ENCODE results near the gene MOGAT1.
"Not testable (repeated sequence)": the region's sequence is repeated elsewhere in the genome, so short reads cannot be mapped to it uniquely, and the experiment has no call there.

MOGAT1 gene

DNA sequence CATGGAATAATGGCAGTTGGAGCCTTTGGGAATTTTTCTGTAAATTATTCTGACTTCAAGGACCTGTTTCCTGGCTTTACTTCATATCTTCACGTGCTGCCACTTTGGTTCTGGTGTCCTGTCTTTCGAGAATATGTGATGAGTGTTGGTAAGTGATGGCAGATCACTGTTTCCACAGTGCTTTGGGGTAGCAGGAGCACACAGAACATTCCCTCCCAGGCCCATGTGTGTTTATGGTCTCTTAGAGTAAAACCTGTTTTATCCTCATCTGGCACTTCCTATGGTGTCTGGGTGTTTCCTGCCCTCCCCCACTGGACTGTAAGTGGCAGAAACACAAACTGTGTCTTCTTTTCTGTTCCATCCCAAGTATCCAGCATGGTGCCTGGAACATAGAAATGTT is 17.9 kb downstream of the MOGAT1 start:
- Histone ChIP-seq H2BK15ac (ENCODE audit: low read length) (no peak overlapping the region), H3K9me3 (replicated peaks in 1 of 2; ENCODE audit: control insufficient read depth in 2 of 2, insufficient read depth in 1 of 2, low read depth in 1 of 2, low read length in 2 of 2) (no peaks in the 10 kb centered on the region), H3K27ac (replicated peaks; ENCODE audit: low read length) (no peak overlapping the region), H3K23ac (ENCODE audit: low read depth, low read length, poor library complexity) (no peak overlapping the region), H4K91ac (ENCODE audit: low read depth, low read length, poor library complexity) (no peak overlapping the region), H2BK5ac (ENCODE audit: low read length) (no peak overlapping the region), H2AK5ac (ENCODE audit: low read depth, low read length) (no peak overlapping the region), H2BK120ac (ENCODE audit: low read depth, low read length) (no peak overlapping the region), H3K36me3 (replicated peaks in 1 of 2; ENCODE audit: control insufficient read depth in 2 of 2, insufficient read depth in 2 of 2, low read length in 2 of 2) (no peaks in the 10 kb centered on the region), H3K4me1 (ENCODE audit: control insufficient read depth in 2 of 2, insufficient read depth in 1 of 2, low read depth in 1 of 2, low read length in 2 of 2) (peaks cover 0 to 3% of the 10 kb centered on the region in 2 donors), H2AFZ (ENCODE audit: low read length) (no peak overlapping the region), H3K79me1 (ENCODE audit: low read depth, low read length) (no peaks in the 10 kb centered on the region), H3K18ac (ENCODE audit: low read length) (no peak overlapping the region), H3K4me2 (ENCODE audit: insufficient read depth, low read length, poor library complexity, severe bottlenecking) (no peak overlapping the region), H3K27me3 (ENCODE audit: control insufficient read depth in 3 of 3, insufficient read depth in 3 of 3, low read depth in 1 of 3, low read length in 3 of 3) (no peaks in the 10 kb centered on the region), H3K9ac (ENCODE audit: low read depth, low read length, poor library complexity) (no peak overlapping the region), H4K8ac (ENCODE audit: low read depth, low read length) (no peak overlapping the region), H3K4me3 (ENCODE audit: low read length in 2 of 2) (no peak overlapping the region), H3K4ac (ENCODE audit: low read length) (no peak overlapping the region), H3K14ac (ENCODE audit: low read length) (no peak overlapping the region), H2BK12ac (ENCODE audit: low read length) (no peak overlapping the region)
- no peak for DNase-seq (ENCODE audit: low spot score)
- no CpG with 5 or more reads among the region's 2 CpGs for WGBS, 2 donors (ENCODE audit: extremely low coverage in 2 of 2, insufficient read length in 2 of 2, insufficient replicate concordance in 1 of 2)

DNA sequence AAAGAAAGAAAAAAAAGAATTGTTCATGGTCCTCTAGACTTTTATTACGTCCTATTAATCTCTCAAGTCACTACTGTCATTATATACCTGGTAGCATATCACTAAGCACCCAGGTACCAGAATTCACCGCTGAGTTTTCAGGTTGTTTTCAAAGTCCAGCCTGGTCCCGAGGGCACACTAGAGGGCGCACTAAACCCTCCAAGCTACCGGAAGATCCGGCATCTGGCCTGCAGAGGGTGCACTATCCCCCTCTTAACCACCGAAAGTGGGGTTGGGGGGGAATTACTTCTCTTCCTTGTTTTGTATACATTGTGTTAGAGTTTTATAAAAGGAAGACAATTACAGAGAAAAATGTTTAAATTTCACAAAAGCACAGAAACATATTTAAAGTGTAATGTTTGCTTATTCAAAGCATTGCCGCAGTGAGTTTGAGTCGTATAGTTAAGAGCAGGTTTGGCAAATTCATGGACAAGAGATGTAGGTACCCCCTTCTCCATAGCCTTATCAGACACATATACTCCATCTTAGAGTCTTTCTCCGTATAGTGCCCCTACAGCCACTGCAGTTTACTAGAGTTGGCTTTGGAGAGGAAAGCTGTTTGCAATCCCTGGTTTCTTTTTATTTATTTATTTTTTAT is 19.2 kb downstream of the MOGAT1 start:
- Histone ChIP-seq H3K9me3 (replicated peaks in 1 of 2; ENCODE audit: control insufficient read depth in 2 of 2, insufficient read depth in 1 of 2, low read depth in 1 of 2, low read length in 2 of 2) (no peaks in the 10 kb centered on the region), H3K27me3 (ENCODE audit: control insufficient read depth in 3 of 3, insufficient read depth in 3 of 3, low read depth in 1 of 3, low read length in 3 of 3) (no peaks in the 10 kb centered on the region), H3K23ac (ENCODE audit: low read depth, low read length, poor library complexity) (no peak overlapping the region), H3K9ac (ENCODE audit: low read depth, low read length, poor library complexity) (no peak overlapping the region), H3K4me2 (ENCODE audit: insufficient read depth, low read length, poor library complexity, severe bottlenecking) (no peak overlapping the region), H3K4ac (ENCODE audit: low read length) (no peak overlapping the region), H3K36me3 (replicated peaks in 1 of 2; ENCODE audit: control insufficient read depth in 2 of 2, insufficient read depth in 2 of 2, low read length in 2 of 2) (no peaks in the 10 kb centered on the region), H2AFZ (ENCODE audit: low read length) (peak overlapping the region; percentile 26), H4K8ac (ENCODE audit: low read depth, low read length) (no peak overlapping the region), H3K79me1 (ENCODE audit: low read depth, low read length) (no peaks in the 10 kb centered on the region), H3K14ac (ENCODE audit: low read length) (no peak overlapping the region), H2BK12ac (ENCODE audit: low read length) (no peak overlapping the region), H3K27ac (replicated peaks; ENCODE audit: low read length) (no peak overlapping the region), H4K91ac (ENCODE audit: low read depth, low read length, poor library complexity) (no peak overlapping the region), H2BK15ac (ENCODE audit: low read length) (no peak overlapping the region), H3K18ac (ENCODE audit: low read length) (no peak overlapping the region), H2AK5ac (ENCODE audit: low read depth, low read length) (no peak overlapping the region), H3K4me1 (ENCODE audit: control insufficient read depth in 2 of 2, insufficient read depth in 1 of 2, low read depth in 1 of 2, low read length in 2 of 2) (peaks cover 0 to 3% of the 10 kb centered on the region in 2 donors), H2BK120ac (ENCODE audit: low read depth, low read length) (no peak overlapping the region), H2BK5ac (ENCODE audit: low read length) (no peak overlapping the region), H3K4me3 (ENCODE audit: low read length in 2 of 2) (no peak overlapping the region)
- WGBS, 2 donors (ENCODE audit: extremely low coverage in 2 of 2, insufficient read length in 2 of 2, insufficient replicate concordance in 1 of 2), result no CpG with 5 or more reads among the region's 10 CpGs
- peak; percentile 77 for DNase-seq (ENCODE audit: low spot score)

DNA sequence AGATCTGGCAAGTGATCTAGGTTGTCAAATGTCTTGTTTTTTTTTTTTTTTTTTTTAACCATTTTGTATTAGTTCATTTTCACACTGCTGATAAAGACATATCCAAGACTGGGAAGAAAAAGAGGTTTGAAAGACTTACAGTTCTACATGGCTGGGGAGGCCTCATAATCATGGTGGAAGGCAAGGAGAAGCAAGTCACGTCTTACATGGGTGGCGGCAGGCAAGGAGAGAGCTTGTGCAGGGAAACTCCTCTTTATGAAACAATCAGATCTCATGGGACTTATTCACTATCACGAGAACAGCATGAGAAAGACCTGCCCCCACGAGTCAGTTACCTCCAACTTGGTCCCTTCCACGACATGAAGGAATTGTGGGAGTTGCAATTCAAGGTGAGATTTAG is 22.0 kb downstream of the MOGAT1 start:
- H3K4me3 ChIP-seq (ENCODE audit: low read length in 2 of 2); H3K18ac ChIP-seq (ENCODE audit: low read length); H3K27ac ChIP-seq (replicated peaks; ENCODE audit: low read length); H3K79me1 ChIP-seq (ENCODE audit: low read depth, low read length); H2BK120ac ChIP-seq (ENCODE audit: low read depth, low read length); H2BK12ac ChIP-seq (ENCODE audit: low read length); H3K4me1 ChIP-seq (ENCODE audit: control insufficient read depth in 2 of 2, insufficient read depth in 1 of 2, low read depth in 1 of 2, low read length in 2 of 2); H3K4ac ChIP-seq (ENCODE audit: low read length); H3K9me3 ChIP-seq (replicated peaks in 1 of 2; ENCODE audit: control insufficient read depth in 2 of 2, insufficient read depth in 1 of 2, low read depth in 1 of 2, low read length in 2 of 2); H3K14ac ChIP-seq (ENCODE audit: low read length); H3K9ac ChIP-seq (ENCODE audit: low read depth, low read length, poor library complexity); DNase-seq (ENCODE audit: low spot score); H3K23ac ChIP-seq (ENCODE audit: low read depth, low read length, poor library complexity); H3K4me2 ChIP-seq (ENCODE audit: insufficient read depth, low read length, poor library complexity, severe bottlenecking); H3K27me3 ChIP-seq (ENCODE audit: control insufficient read depth in 3 of 3, insufficient read depth in 3 of 3, low read depth in 1 of 3, low read length in 3 of 3); H3K36me3 ChIP-seq (replicated peaks in 1 of 2; ENCODE audit: control insufficient read depth in 2 of 2, insufficient read depth in 2 of 2, low read length in 2 of 2); H4K91ac ChIP-seq (ENCODE audit: low read depth, low read length, poor library complexity); H2BK5ac ChIP-seq (ENCODE audit: low read length); H2BK15ac ChIP-seq (ENCODE audit: low read length); H4K8ac ChIP-seq (ENCODE audit: low read depth, low read length); H2AFZ ChIP-seq (ENCODE audit: low read length); H2AK5ac ChIP-seq (ENCODE audit: low read depth, low read length): not testable (repeated sequence)
- no CpG with 5 or more reads among the region's 5 CpGs for WGBS, 2 donors (ENCODE audit: extremely low coverage in 2 of 2, insufficient read length in 2 of 2, insufficient replicate concordance in 1 of 2)

DNA sequence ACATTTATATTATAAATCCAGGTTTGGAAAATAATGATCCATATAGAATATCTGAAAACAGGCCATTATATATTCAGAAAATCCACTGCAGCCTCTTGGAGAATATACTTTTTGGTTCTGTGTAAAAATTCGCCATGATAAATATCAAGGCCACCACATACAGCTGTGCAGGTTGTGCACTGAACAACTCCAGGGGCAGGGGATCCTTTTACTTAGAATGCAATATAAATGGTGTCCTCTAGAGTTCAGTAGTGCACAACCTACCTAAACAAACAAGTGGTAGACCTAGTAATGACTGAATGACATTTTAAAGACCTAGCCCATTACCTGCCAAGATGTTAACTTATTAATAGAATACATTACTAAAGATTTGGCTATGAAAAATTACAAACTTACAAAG is 22.4 kb downstream of the MOGAT1 start:
- Histone ChIP-seq H3K4ac (ENCODE audit: low read length) (no peak overlapping the region), H2AFZ (ENCODE audit: low read length) (no peak overlapping the region), H4K8ac (ENCODE audit: low read depth, low read length) (no peak overlapping the region), H2BK12ac (ENCODE audit: low read length) (no peak overlapping the region), H4K91ac (ENCODE audit: low read depth, low read length, poor library complexity) (no peak overlapping the region), H2BK5ac (ENCODE audit: low read length) (no peak overlapping the region), H3K27me3 (ENCODE audit: control insufficient read depth in 3 of 3, insufficient read depth in 3 of 3, low read depth in 1 of 3, low read length in 3 of 3) (no peaks in the 10 kb centered on the region), H2BK15ac (ENCODE audit: low read length) (no peak overlapping the region), H3K79me1 (ENCODE audit: low read depth, low read length) (no peaks in the 10 kb centered on the region), H3K27ac (replicated peaks; ENCODE audit: low read length) (no peak overlapping the region), H3K36me3 (replicated peaks in 1 of 2; ENCODE audit: control insufficient read depth in 2 of 2, insufficient read depth in 2 of 2, low read length in 2 of 2) (no peaks in the 10 kb centered on the region), H3K23ac (ENCODE audit: low read depth, low read length, poor library complexity) (no peak overlapping the region), H3K14ac (ENCODE audit: low read length) (no peak overlapping the region), H3K9me3 (replicated peaks in 1 of 2; ENCODE audit: control insufficient read depth in 2 of 2, insufficient read depth in 1 of 2, low read depth in 1 of 2, low read length in 2 of 2) (no peaks in the 10 kb centered on the region), H2AK5ac (ENCODE audit: low read depth, low read length) (no peak overlapping the region), H2BK120ac (ENCODE audit: low read depth, low read length) (no peak overlapping the region), H3K4me1 (ENCODE audit: control insufficient read depth in 2 of 2, insufficient read depth in 1 of 2, low read depth in 1 of 2, low read length in 2 of 2) (no peaks in the 10 kb centered on the region), H3K4me3 (ENCODE audit: low read length in 2 of 2) (no peak overlapping the region), H3K9ac (ENCODE audit: low read depth, low read length, poor library complexity) (no peak overlapping the region), H3K18ac (ENCODE audit: low read length) (no peak overlapping the region), H3K4me2 (ENCODE audit: insufficient read depth, low read length, poor library complexity, severe bottlenecking) (no peak overlapping the region)
- no CpG with 5 or more reads among the region's 1 CpG for WGBS, 2 donors (ENCODE audit: extremely low coverage in 2 of 2, insufficient read length in 2 of 2, insufficient replicate concordance in 1 of 2)
- no peak for DNase-seq (ENCODE audit: low spot score)
